ENCODE results near the gene KCNH5.

- TF ChIP-seq CTCF (IDR thresholded peaks at IDR 0.05) (no peak), POLR2AphosphoS5 (IDR thresholded peaks at IDR 0.05) (no peak)
Observed at GRCh38 chr14:62673014-62673755, 372.1 kb downstream of the KCNH5 start.
